Activated CD8-positive, alpha-beta memory T cell treated with anti-CD3 and anti-CD28 coated beads for 1 hour (primary cell): Measurements from ENCODE around the gene ECEL1.

Source experiments
- DNase-seq, 2 donors: peaks; one replicate each; pipeline ENCODE4 v3.0.0-alpha.2; 2020; ENCODE audit warnings: low read depth in 1 of 2; ENCODE audit errors: extremely low read depth in 1 of 2

The ECEL1 gene

DNA sequence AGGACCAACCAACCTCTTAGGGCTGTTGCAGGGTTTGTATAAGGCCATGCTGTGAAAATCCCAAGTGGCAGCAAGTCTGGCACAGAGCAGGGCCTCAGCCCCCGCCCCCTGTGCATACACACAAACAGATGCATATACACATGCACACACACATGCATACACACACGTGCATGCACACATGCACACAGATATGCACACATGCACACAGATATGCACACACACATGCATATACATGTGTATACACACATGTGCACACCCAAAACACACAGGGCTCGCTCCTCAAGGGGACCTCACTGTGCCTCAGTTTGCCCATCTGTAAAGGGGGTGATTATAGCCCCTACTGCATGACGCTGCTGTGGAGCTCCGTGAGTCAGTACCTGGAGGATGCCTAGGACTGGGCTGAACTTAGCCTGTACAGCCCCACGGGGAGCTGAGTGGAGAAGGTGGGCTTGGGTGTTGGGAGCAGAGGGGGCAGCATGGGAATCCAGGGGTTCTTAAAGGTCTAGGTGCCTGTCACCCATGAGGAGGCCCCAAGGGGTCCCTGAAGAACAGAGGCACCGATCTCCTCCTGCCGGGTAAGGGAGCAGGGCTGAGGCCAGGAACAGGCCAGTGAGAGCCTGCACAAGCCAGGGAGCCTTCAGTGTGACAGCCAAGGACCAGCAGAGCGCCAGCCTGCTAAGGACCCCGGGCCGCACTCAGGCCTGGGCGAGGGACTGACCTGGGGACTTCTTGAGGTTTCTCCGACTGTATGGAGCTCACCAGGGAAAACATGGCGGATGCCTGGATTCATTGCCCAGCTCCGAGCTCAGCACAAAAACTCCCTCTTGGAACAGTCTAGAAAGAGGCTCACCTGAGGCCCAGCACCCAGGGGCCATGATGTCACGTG lies 55.7 kb downstream of the ECEL1 start:
- DNase-seq = no peak
